Measurements from ENCODE around the gene TMEM184A.

TMEM184A gene

DNA sequence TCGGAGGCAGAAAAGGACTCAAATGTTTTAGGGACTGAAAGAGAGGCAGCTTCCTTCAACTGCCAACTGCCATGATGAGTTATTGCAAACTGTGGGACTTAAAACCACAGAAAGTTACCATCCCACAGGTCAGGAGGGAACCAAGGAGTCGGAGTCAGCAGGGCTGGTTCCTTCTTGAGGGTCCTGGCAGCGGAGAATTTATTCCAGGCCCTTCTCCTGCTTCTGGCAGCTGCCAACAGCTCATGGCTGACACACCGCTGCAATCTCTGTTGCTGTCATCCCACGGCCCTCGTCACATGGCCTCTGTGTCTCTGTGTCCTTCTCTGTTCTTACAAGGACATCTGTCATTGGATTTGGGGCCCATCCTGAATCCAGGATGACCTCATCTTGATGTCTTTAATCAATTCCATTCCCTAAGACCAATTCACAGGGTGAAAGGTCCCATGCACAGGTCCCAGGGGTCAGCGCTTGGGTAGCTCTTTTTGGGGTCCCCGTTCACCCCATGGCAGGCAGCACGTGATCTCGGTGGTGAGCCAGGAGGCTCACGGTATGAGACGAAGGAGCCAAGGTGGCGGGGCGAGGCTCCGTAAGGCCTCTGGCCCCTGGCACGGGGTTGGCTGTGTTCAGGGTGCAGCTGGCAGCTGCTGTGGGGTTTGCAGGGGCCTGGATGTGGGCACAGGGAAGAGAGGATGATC, 41.2 kb upstream of the TMEM184A start:
- Histone ChIP-seq H3K27ac (ENCODE audit: insufficient read depth, low read length, poor library complexity, severe bottlenecking) (no peak overlapping the region), H3K27me3 (replicated peaks; ENCODE audit: control insufficient read depth, insufficient read depth, low read length, poor library complexity, severe bottlenecking) (peaks cover 6% of the 10 kb centered on the region), H3K4me1 (ENCODE audit: control insufficient read depth, insufficient read depth, low read length, poor library complexity, severe bottlenecking) (peaks cover 7% of the 10 kb centered on the region), H3K36me3 (ENCODE audit: control insufficient read depth, insufficient read depth, low read length) (no peaks in the 10 kb centered on the region), H3K4me3 (ENCODE audit: insufficient read depth, low read depth, low read length, poor library complexity, severe bottlenecking) (no peak overlapping the region), H3K9me3 (ENCODE audit: control insufficient read depth, low read length) (no peaks in the 10 kb centered on the region)
- DNase-seq, result no peak

DNA sequence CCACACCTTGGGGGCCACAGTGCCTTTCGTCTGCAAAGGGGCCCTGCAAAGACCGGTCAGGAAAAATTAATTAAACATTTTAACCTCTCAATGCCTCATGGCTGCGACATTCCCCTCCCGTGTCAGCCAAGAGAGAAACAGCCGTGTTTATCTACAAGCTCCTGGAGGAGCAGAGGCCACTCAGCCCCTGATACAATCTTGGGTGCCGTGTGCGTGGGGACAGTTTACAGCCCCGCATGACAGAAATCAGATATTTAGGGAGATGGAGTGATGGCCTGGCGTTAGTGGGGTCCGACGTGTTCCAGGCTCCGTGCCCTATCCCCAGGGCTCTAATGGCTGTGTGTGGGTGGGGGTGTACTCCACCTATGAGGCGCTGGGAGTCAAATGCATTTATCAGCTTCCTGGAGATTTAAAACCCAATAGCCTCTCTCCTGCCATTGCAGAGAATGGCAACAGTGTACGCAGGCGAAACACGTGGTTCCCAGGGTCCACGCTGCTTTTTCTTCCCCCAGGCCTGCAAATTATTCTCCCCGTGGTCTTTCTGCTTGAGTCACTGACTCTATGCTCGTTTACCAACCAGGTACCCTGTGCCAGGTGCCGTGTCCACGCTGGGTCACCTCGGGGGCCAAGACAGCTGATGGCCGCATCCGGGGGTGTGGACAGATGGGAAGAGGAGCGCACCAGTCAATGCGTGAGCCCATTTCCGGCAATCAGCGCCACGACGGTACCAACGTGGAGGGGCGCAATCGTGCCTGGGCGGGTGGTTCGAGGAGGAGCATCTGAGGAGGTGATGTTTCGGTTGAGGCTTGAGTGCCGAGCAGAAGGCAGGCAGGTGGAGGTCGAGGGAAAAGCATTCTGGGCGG, 40.4 kb upstream of the TMEM184A start:
- H3K9me3 ChIP-seq (ENCODE audit: control insufficient read depth, low read length), result no peaks in the 10 kb centered on the region
- H3K27me3 ChIP-seq (replicated peaks; ENCODE audit: control insufficient read depth, insufficient read depth, low read length, poor library complexity, severe bottlenecking), result peaks cover 14% of the 10 kb centered on the region
- no peak overlapping the region for H3K27ac ChIP-seq (ENCODE audit: insufficient read depth, low read length, poor library complexity, severe bottlenecking)
- no peak overlapping the region for H3K4me3 ChIP-seq (ENCODE audit: insufficient read depth, low read depth, low read length, poor library complexity, severe bottlenecking)
- DNase-seq, result no peak
- no peaks in the 10 kb centered on the region for H3K36me3 ChIP-seq (ENCODE audit: control insufficient read depth, insufficient read depth, low read length)
- peaks cover 15% of the 10 kb centered on the region for H3K4me1 ChIP-seq (ENCODE audit: control insufficient read depth, insufficient read depth, low read length, poor library complexity, severe bottlenecking)

DNA sequence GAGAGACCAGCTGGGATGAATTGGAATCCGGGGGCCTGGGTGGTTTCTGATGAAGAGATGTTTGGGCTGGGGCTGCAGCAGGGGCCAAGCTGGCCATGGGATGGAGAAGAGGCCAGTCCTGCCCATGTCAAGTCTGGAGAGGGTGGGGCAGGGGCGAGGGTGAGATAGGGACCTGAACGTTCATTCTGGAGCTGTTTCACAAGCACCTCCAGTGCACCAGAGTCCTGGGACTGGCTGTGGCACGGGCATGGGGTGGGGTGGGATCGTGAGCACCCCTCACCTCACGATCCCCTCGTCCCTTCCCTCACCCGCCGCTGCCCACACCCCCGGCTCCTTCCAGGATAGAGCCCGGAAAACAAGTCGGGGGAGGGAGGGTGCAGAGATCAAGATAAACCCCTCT, 39.6 kb upstream of the TMEM184A start:
- DNase-seq, result no peak
- Histone ChIP-seq H3K27me3 (replicated peaks; ENCODE audit: control insufficient read depth, insufficient read depth, low read length, poor library complexity, severe bottlenecking) (peaks cover 19% of the 10 kb centered on the region), H3K9me3 (ENCODE audit: control insufficient read depth, low read length) (no peaks in the 10 kb centered on the region)

GRCh38 chr7:1595027-1595426, 39.0 kb upstream of the TMEM184A start:
- H3K27me3 ChIP-seq (replicated peaks; ENCODE audit: control insufficient read depth, insufficient read depth, low read length, poor library complexity, severe bottlenecking), result peaks cover 19% of the 10 kb centered on the region
- DNase-seq, result no peak
- no peaks in the 10 kb centered on the region for H3K36me3 ChIP-seq (ENCODE audit: control insufficient read depth, insufficient read depth, low read length)
- H3K9me3 ChIP-seq (ENCODE audit: control insufficient read depth, low read length), result no peaks in the 10 kb centered on the region
- H3K4me3 ChIP-seq (ENCODE audit: insufficient read depth, low read depth, low read length, poor library complexity, severe bottlenecking), result no peak overlapping the region
- H3K27ac ChIP-seq (ENCODE audit: insufficient read depth, low read length, poor library complexity, severe bottlenecking), result no peak overlapping the region
- H3K4me1 ChIP-seq (ENCODE audit: control insufficient read depth, insufficient read depth, low read length, poor library complexity, severe bottlenecking), result peaks cover 17% of the 10 kb centered on the region

More for the DNA sequence above, 39.6 kb upstream of the TMEM184A start:
- Histone ChIP-seq H3K36me3 (ENCODE audit: control insufficient read depth, insufficient read depth, low read length) (no peaks in the 10 kb centered on the region), H3K4me1 (ENCODE audit: control insufficient read depth, insufficient read depth, low read length, poor library complexity, severe bottlenecking) (peaks cover 17% of the 10 kb centered on the region), H3K4me3 (ENCODE audit: insufficient read depth, low read depth, low read length, poor library complexity, severe bottlenecking) (no peak overlapping the region), H3K27ac (ENCODE audit: insufficient read depth, low read length, poor library complexity, severe bottlenecking) (no peak overlapping the region)

DNA sequence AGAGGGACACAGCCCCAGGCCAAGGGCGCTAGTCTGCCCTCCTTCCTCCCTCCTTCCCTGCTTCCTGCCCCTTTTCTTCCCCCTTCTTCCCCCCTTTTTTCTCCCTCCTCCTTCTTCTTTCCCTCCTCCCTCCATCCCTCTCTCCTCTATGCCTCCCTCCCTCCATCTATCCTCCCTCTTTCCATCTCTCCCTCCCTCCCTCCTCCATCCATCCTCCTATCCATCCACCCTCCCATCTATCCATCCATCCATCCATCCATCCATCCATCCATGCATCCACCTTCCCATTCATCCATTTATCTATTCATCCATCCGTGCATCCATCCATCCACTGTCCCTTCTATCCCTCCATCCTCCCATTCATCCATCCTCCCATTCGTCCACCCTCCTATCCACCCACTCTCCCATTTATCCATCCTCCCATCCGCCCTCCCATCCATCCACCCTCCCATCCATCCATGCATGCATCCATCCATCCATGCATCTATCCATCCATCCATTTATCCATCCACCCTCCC, 38.0 kb upstream of the TMEM184A start:
- Histone ChIP-seq H3K27me3 (replicated peaks; ENCODE audit: control insufficient read depth, insufficient read depth, low read length, poor library complexity, severe bottlenecking) (peaks cover 19% of the 10 kb centered on the region), H3K9me3 (ENCODE audit: control insufficient read depth, low read length) (no peaks in the 10 kb centered on the region), H3K27ac (ENCODE audit: insufficient read depth, low read length, poor library complexity, severe bottlenecking) (no peak overlapping the region), H3K4me3 (ENCODE audit: insufficient read depth, low read depth, low read length, poor library complexity, severe bottlenecking) (no peak overlapping the region), H3K36me3 (ENCODE audit: control insufficient read depth, insufficient read depth, low read length) (no peaks in the 10 kb centered on the region), H3K4me1 (ENCODE audit: control insufficient read depth, insufficient read depth, low read length, poor library complexity, severe bottlenecking) (peaks cover 17% of the 10 kb centered on the region)
- no peak for DNase-seq

DNA sequence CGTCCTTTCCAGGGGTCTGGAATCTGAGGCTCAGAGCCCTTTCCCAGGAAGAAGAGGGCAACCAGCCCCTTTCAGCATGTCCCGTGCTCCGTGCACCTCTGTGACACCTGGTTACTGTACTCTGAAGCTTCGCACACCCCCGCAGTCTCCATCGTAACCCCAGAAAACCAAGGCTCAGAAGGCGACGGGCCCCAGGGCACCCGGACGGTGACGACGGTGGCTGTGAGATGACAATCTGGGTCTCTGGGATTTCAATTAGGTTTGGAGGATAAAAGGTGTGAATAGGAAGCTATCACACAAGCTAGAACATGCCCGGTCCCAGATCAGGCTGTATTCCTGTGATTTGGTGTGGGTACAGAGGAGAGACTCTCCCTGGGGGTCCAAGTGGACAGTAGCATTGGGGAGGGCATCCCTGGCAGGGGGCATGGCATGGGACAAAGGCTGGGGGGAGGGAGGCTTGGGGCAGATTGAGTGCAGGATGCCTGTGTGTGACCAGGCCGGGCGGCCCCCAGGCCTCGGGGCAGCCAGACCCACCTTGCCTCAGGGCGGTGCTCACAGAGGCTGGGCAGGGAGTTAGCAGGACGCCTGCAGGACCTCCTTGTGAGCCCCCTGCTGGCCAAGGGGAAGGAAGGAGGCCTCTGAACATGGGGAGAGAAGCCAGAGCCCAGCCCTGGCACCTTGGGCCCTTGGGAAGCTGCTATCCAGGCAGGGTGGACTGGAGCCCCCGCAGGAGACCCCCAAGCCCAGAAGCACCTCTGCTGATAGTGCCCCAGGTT, 37.3 kb upstream of the TMEM184A start:
- H3K36me3 ChIP-seq (ENCODE audit: control insufficient read depth, insufficient read depth, low read length), result no peaks in the 10 kb centered on the region
- DNase-seq, result no peak
- H3K4me1 ChIP-seq (ENCODE audit: control insufficient read depth, insufficient read depth, low read length, poor library complexity, severe bottlenecking), result peaks cover 17% of the 10 kb centered on the region
- no peak overlapping the region for H3K27ac ChIP-seq (ENCODE audit: insufficient read depth, low read length, poor library complexity, severe bottlenecking)
- H3K4me3 ChIP-seq (ENCODE audit: insufficient read depth, low read depth, low read length, poor library complexity, severe bottlenecking), result no peak overlapping the region
- no peaks in the 10 kb centered on the region for H3K9me3 ChIP-seq (ENCODE audit: control insufficient read depth, low read length)
- H3K27me3 ChIP-seq (replicated peaks; ENCODE audit: control insufficient read depth, insufficient read depth, low read length, poor library complexity, severe bottlenecking), result peaks cover 19% of the 10 kb centered on the region

DNA sequence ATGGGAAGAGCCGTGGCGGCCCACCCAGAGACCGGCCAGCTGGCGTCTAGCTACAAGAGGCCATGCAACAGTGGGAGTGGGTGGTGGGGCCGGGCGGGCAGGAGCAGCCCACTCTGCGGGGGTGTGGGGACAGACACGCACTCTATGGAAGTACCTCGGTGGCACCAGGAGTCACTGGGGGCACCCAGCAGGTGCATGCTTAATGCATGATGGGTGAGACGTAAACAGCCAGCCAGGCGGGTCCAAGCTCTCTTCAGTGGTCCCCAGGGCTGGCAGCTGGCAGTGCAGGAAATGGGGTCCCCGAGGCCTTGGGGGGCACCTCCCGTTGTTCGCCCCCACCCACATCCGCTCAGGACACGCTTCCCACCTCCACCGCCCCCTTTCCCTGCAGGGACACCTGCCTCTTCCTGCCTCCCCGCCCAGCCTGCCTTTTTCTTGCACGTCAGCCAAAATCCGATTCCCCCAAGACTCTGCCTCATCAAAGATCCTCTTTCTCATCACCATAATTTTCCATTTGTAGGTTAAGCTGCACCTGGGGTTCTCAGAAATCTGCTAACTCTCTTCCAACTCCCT, 36.4 kb upstream of the TMEM184A start:
- peaks cover 17% of the 10 kb centered on the region for H3K4me1 ChIP-seq (ENCODE audit: control insufficient read depth, insufficient read depth, low read length, poor library complexity, severe bottlenecking)
- peaks cover 19% of the 10 kb centered on the region for H3K27me3 ChIP-seq (replicated peaks; ENCODE audit: control insufficient read depth, insufficient read depth, low read length, poor library complexity, severe bottlenecking)
- no peak for DNase-seq
- H3K4me3 ChIP-seq (ENCODE audit: insufficient read depth, low read depth, low read length, poor library complexity, severe bottlenecking), result no peak overlapping the region
- no peaks in the 10 kb centered on the region for H3K36me3 ChIP-seq (ENCODE audit: control insufficient read depth, insufficient read depth, low read length)
- H3K9me3 ChIP-seq (ENCODE audit: control insufficient read depth, low read length), result no peaks in the 10 kb centered on the region
- H3K27ac ChIP-seq (ENCODE audit: insufficient read depth, low read length, poor library complexity, severe bottlenecking), result no peak overlapping the region

DNA sequence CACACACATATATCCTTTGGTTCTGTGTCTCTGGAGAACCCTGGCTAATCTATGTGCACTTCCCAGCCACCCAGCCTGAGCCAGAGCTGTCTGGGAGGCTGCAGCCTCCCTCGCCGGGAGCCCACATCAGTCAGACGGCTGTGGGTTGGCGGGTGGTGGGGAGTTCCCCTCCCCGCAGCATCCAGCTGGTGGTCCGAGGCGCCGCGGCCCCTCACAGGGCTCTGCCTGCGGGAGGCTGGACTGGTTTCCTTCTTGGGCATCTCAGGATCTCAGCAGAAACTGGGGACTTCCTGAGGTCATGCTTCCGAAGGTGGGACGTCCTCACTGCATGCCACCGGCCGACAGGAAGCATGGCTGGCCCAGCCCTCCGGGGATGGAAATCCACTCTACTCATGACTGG, 35.9 kb upstream of the TMEM184A start:
- Histone ChIP-seq H3K27ac (ENCODE audit: insufficient read depth, low read length, poor library complexity, severe bottlenecking) (no peak overlapping the region), H3K27me3 (replicated peaks; ENCODE audit: control insufficient read depth, insufficient read depth, low read length, poor library complexity, severe bottlenecking) (peaks cover 19% of the 10 kb centered on the region), H3K4me1 (ENCODE audit: control insufficient read depth, insufficient read depth, low read length, poor library complexity, severe bottlenecking) (peaks cover 17% of the 10 kb centered on the region), H3K9me3 (ENCODE audit: control insufficient read depth, low read length) (no peaks in the 10 kb centered on the region), H3K4me3 (ENCODE audit: insufficient read depth, low read depth, low read length, poor library complexity, severe bottlenecking) (no peak overlapping the region), H3K36me3 (ENCODE audit: control insufficient read depth, insufficient read depth, low read length) (no peaks in the 10 kb centered on the region)
- DNase-seq, result no peak

GRCh38 chr7:1591396-1591795, 35.4 kb upstream of the TMEM184A start:
- DNase-seq, result no peak
- Histone ChIP-seq H3K36me3 (ENCODE audit: control insufficient read depth, insufficient read depth, low read length) (no peaks in the 10 kb centered on the region), H3K9me3 (ENCODE audit: control insufficient read depth, low read length) (no peaks in the 10 kb centered on the region), H3K4me1 (ENCODE audit: control insufficient read depth, insufficient read depth, low read length, poor library complexity, severe bottlenecking) (peaks cover 17% of the 10 kb centered on the region), H3K27me3 (replicated peaks; ENCODE audit: control insufficient read depth, insufficient read depth, low read length, poor library complexity, severe bottlenecking) (peaks cover 19% of the 10 kb centered on the region), H3K4me3 (ENCODE audit: insufficient read depth, low read depth, low read length, poor library complexity, severe bottlenecking) (no peak overlapping the region), H3K27ac (ENCODE audit: insufficient read depth, low read length, poor library complexity, severe bottlenecking) (no peak overlapping the region)
